ENCODE measurements around the gene AADACL3. TPM values are rescaled to one million over a fixed set of nuclear protein-coding genes. Genes with fewer than 3 reads are reported as not detected.

Gene AADACL3
- total and polyA plus RNA-seq, 2 donors (not counting 3 experiments of a cell fraction or from before 2014, with no cell fraction given): not detected

DNA sequence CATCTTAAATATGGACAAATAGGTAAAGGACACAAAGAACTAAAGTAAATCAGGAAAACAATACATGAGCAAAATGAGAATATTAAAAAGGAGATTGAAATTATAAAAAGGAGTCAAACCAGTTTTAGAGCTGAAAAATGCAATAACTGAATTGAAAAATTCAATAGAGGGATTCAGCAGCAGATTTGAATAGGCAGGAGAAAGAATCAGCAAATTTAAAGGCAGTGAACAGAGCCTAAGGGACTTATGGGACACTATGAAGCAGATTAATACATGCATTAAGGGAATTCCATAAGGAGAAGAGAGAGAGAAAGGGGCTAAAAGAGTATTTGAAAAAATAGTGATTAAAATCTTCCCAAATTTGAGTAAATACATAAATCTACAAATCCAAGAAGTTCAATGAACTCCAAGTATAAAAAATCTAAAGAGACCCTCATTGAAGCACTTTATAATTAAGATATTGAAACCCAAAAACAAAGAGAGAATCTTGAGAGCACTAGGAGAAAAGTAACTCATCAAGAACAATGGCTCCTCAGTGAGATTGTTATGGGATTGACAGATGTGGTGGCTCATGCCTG lies 33.0 kb downstream of the AADACL3 start:
- dilution Hi-C loops (cut with MboI; ENCODE audit: extremely low pct_ligation_motif_present, low sequenced_read_pairs): no loop called here
- POLR2A ChIA-PET: no interaction called here

More for the DNA sequence above, 33.0 kb downstream of the AADACL3 start:
- H3K9ac ChIP-seq (replicated peaks; ENCODE audit: extremely low read depth, insufficient read depth, low read length): no peak overlapping the region
- no peaks in the 10 kb centered on the region for H3K9me1 ChIP-seq (replicated peaks; ENCODE audit: control insufficient read depth, extremely low read depth, insufficient read depth, low read length)
- H3K4me2 ChIP-seq (ENCODE audit: insufficient read depth, low read length): no peak overlapping the region
- no peak for TF ChIP-seq FOS (IDR thresholded peaks at IDR 0.05; ENCODE audit: borderline replicate concordance, insufficient read depth, low read length)
- TF ChIP-seq GATA2 (IDR thresholded peaks at IDR 0.05; ENCODE audit: insufficient read depth, insufficient read length, low read depth, low read length): no peak
- no peak for TF ChIP-seq EZH2 (IDR thresholded peaks at IDR 0.05; ENCODE audit: borderline replicate concordance, low read depth, low read length, severe bottlenecking)
- TF ChIP-seq, protein P1, sequence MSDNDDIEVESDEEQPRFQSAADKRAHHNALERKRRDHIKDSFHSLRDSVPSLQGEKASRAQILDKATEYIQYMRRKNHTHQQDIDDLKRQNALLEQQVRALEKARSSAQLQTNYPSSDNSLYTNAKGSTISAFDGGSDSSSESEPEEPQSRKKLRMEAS (IDR thresholded peaks at IDR 0.05; ENCODE audit: insufficient read depth, insufficient read length): no peak
- no peak for TF ChIP-seq POLR2AphosphoS5 (IDR thresholded peaks at IDR 0.05; ENCODE audit: insufficient read depth, low read depth, low read length)
- TF ChIP-seq POLR2A (IDR thresholded peaks at IDR 0.05; ENCODE audit: low read depth, low read length): no peak
- TF ChIP-seq, protein P2, sequence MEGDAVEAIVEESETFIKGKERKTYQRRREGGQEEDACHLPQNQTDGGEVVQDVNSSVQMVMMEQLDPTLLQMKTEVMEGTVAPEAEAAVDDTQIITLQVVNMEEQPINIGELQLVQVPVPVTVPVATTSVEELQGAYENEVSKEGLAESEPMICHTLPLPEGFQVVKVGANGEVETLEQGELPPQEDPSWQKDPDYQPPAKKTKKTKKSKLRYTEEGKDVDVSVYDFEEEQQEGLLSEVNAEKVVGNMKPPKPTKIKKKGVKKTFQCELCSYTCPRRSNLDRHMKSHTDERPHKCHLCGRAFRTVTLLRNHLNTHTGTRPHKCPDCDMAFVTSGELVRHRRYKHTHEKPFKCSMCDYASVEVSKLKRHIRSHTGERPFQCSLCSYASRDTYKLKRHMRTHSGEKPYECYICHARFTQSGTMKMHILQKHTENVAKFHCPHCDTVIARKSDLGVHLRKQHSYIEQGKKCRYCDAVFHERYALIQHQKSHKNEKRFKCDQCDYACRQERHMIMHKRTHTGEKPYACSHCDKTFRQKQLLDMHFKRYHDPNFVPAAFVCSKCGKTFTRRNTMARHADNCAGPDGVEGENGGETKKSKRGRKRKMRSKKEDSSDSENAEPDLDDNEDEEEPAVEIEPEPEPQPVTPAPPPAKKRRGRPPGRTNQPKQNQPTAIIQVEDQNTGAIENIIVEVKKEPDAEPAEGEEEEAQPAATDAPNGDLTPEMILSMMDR (IDR thresholded peaks at IDR 0.05; ENCODE audit: extremely low read depth in 1 of 2, insufficient read depth in 1 of 2, low read depth in 1 of 2, low read length in 2 of 2): no peak
- no peak for TF ChIP-seq MYC (IDR thresholded peaks at IDR 0.05; ENCODE audit: low read depth, low read length)
- TF ChIP-seq JUN (IDR thresholded peaks at IDR 0.05; ENCODE audit: borderline replicate concordance, insufficient read depth, insufficient read length, low read depth): no peak
- H3K36me3 ChIP-seq (ENCODE audit: control insufficient read depth in 2 of 2, extremely low read depth in 1 of 2, insufficient read depth in 2 of 2, low read length in 2 of 2): no peaks in the 10 kb centered on the region
- no peak for FAIRE-seq
- no peak overlapping the region for H3K27ac ChIP-seq (ENCODE audit: insufficient read depth, low read depth, low read length)
- no peaks in the 10 kb centered on the region for H4K20me1 ChIP-seq (replicated peaks; ENCODE audit: control insufficient read depth, extremely low read depth, insufficient read depth, low read length)
- DNase-seq (ENCODE audit: low read depth, low spot score): no peak
- intact Hi-C loops (cut with micrococcal nuclease): no loop called here
- no peak overlapping the region for H3K4me3 ChIP-seq (replicated peaks in 1 of 3; ENCODE audit: insufficient read depth in 1 of 3, low read depth in 1 of 3, low read length in 3 of 3)
- H3K9me3 ChIP-seq (replicated peaks; ENCODE audit: control insufficient read depth, insufficient read depth, low read length): no peaks in the 10 kb centered on the region
- no peaks in the 10 kb centered on the region for H3K27me3 ChIP-seq (ENCODE audit: control insufficient read depth in 2 of 2, insufficient read depth in 2 of 2, low read length in 2 of 2)
- no TSS peak for BruUV-seq (replicated peaks)
- no peaks in the 10 kb centered on the region for H3K79me2 ChIP-seq (ENCODE audit: control insufficient read depth, insufficient read depth, low read length)
- no peak overlapping the region for H2AFZ ChIP-seq (ENCODE audit: low read depth, low read length)
- H3K4me1 ChIP-seq (ENCODE audit: control insufficient read depth, extremely low read depth, insufficient read depth, low read length): no peaks in the 10 kb centered on the region
- CTCF ChIA-PET: no interaction called here
